K562 (cell line): ENCODE measurements around the gene SMURF1. TPM values are rescaled to one million over a fixed set of nuclear protein-coding genes. Genes with fewer than 3 reads are reported as not detected.

Experiments
- CEBPB ChIP-seq: fragments of 450-650 bp; IDR thresholded peaks from 2 replicates; pipeline ENCODE4 v1.6.1; 2016; ENCODE audit warnings: missing genetic modification characterization, missing compliant biosample characterization
- HMGN3 ChIP-seq: IDR thresholded peaks from 2 replicates; pipeline ENCODE4 v1.6.1; 2011; ENCODE audit warnings: borderline replicate concordance, low read depth, mild to moderate bottlenecking, mixed read lengths, low read length; ENCODE audit not compliant: insufficient read length; ENCODE audit errors: extremely low read depth
- JUND ChIP-seq, 2 experiments: IDR thresholded peaks; 2 replicates in 1 of 2; 3 replicates in 1 of 2; pipeline ENCODE4 v1.6.1; 2011; ENCODE audit warnings: borderline replicate concordance in 2 of 2, low read depth in 2 of 2, low read length in 2 of 2, improper control_type of control experiment in 1 of 2, missing biosample characterization in 1 of 2, missing genetic modification characterization in 1 of 2, missing genetic modification reagents in 1 of 2
- SMARCA5 ChIP-seq: fragments of 450-650 bp; IDR thresholded peaks from 2 replicates; pipeline ENCODE4 v1.6.1; 2016
- SUPT5H ChIP-seq: fragments of 450-650 bp; IDR thresholded peaks from 2 replicates; pipeline ENCODE4 v1.6.1; 2016
- ZBTB7A ChIP-seq: IDR thresholded peaks from 2 replicates; pipeline ENCODE4 v1.6.1; 2011; ENCODE audit warnings: low read depth, mild to moderate bottlenecking, low read length, moderate library complexity, borderline replicate concordance; ENCODE audit not compliant: control insufficient read depth
- ZFP30 ChIP-seq: fragments of 250-450 bp; sonication (Bioruptor Pico); IDR thresholded peaks from 2 replicates; pipeline ENCODE4 v1.8.0; 2022; ENCODE audit warnings: moderate library complexity, mild to moderate bottlenecking, inconsistent platforms, borderline replicate concordance
- polyA plus RNA-seq, 8 experiments: library from polyadenylated mRNA; depleted of rRNA in 4 of 8; stranded (reverse) in 5 of 8; unstranded in 3 of 8; fragments of >200 nt; fragmentation: Nextera tagmentation in 2 of 8; fragmentation: Illumina TruSeq in 1 of 8; extraction: Ambion mirVana in 2 of 8; extraction: Trizol in 1 of 8; gene quantifications; 2 replicates each; pipeline versions ENCODE4 v1.2.1 to v1.2.3, GENCODE V29; 2011 to 2014; ENCODE audit warnings: inconsistent platforms in 1 of 8, missing spikeins in 1 of 8
- total RNA-seq, 7 experiments: library from RNA; depleted of rRNA in 6 of 7; stranded (reverse); fragments of >200 nt in 6 of 7; fragmentation: Illumina TruSeq in 2 of 7; extraction: Trizol in 2 of 7; gene quantifications; 2 replicates each; pipeline versions ENCODE4 v1.2.1 to v1.2.3, GENCODE V29; 2011 to 2021; ENCODE audit warnings: low replicate concordance in 1 of 7
- TF ChIP-seq, protein P1 (sequence below): sonication (generic); formaldehyde crosslinking; IDR thresholded peaks from 2 replicates; pipeline ENCODE4 v1.9.0; 2022; ENCODE audit warnings: mild to moderate bottlenecking, missing genetic modification reagents
- TF ChIP-seq, protein P2 (sequence below), 2 experiments: fragments of 450-650 bp in 1 of 2; sonication (generic) in 1 of 2; formaldehyde crosslinking in 1 of 2; IDR thresholded peaks in 1 of 2; conservative IDR thresholded peaks in 1 of 2; 2 replicates each; pipeline versions ENCODE4 v1.6.1 to v1.8.1; 2016 to 2023; ENCODE audit warnings: mild to moderate bottlenecking in 2 of 2, moderate library complexity in 2 of 2, inconsistent platforms in 1 of 2, missing genetic modification reagents in 1 of 2

Gene SMURF1
- total and polyA plus RNA-seq, 9 of the 15 experiments (the other 6 are each of a cell fraction or from before 2014, with no cell fraction given), result 1.0 to 20.1 (median 12.6) TPM

DNA sequence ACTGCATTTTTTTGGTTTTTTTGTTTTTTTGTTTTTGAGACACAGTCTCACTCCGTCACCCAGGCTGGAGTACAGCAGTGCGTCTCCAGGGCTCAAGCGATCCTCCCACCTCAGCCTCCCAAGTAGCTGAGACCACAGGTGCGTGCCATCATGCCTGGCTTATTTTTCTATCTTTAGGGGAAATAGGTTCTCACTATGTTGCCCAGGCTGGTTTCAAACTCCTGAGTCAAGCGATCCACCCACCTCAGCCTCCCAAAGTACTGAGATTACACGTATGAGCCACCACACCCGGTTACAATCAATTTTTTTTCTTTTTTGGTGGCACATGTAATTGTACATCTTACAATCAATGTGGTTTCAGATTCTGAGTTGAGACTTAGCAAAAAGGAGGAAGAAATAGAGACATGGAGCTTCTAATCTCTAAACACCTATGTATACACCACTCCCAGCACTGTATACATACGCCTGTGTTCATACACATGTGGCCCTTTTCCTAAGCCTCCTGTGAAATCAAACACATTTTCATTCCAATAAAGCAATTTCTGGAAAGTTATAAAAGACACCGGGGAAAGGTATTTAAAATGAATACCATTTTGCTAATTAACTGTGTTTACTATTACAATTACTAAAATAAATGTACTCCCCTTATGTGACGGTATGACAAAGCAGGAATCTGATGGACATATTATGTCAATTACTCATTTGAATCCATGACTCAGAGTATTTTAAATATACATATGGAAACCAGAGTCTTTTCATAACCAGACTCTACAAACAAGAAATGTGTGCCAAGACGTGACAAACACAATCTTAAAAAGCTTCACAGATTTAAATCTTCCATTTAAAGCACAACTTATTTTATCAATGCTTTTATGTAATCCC lies 40.9 kb downstream of the SMURF1 start (continued):
- TF ChIP-seq ZFP30 (no peak), SUPT5H (no peak), HMGN3 (no peak), CEBPB (tag) (no peak), ZBTB7A (no peak), SMARCA5 (0 out of 2 replicates have a peak, but pooled peaks have one; percentile 49), JUND (IDR thresholded peaks at IDR 0.05; ENCODE audit: borderline replicate concordance, low read depth, low read length) (peak; percentile 17; the same call in 1 of the 2 replicates), JUND (tag; IDR thresholded peaks at IDR 0.05; ENCODE audit: borderline replicate concordance, low read depth, low read length) (peak; percentile 58; the same call in 2 of the 3 replicates)
- TF ChIP-seq, protein P1, sequence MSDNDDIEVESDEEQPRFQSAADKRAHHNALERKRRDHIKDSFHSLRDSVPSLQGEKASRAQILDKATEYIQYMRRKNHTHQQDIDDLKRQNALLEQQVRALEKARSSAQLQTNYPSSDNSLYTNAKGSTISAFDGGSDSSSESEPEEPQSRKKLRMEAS (CRISPR knock-in tag), result no peak
- TF ChIP-seq, protein P2, sequence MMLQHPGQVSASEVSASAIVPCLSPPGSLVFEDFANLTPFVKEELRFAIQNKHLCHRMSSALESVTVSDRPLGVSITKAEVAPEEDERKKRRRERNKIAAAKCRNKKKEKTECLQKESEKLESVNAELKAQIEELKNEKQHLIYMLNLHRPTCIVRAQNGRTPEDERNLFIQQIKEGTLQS (IDR thresholded peaks at IDR 0.05), result peak; percentile 76
- TF ChIP-seq, protein P2 (CRISPR knock-in tag; conservative IDR thresholded peaks at IDR 0.05), result 0 out of 2 replicates have a peak, but pooled peaks have one; percentile 15
